ENCODE data around the gene TMEM80.
"Not testable (repeated sequence)": the region's sequence is repeated elsewhere in the genome, so short reads cannot be mapped to it uniquely, and the experiment has no call there.

DNA sequence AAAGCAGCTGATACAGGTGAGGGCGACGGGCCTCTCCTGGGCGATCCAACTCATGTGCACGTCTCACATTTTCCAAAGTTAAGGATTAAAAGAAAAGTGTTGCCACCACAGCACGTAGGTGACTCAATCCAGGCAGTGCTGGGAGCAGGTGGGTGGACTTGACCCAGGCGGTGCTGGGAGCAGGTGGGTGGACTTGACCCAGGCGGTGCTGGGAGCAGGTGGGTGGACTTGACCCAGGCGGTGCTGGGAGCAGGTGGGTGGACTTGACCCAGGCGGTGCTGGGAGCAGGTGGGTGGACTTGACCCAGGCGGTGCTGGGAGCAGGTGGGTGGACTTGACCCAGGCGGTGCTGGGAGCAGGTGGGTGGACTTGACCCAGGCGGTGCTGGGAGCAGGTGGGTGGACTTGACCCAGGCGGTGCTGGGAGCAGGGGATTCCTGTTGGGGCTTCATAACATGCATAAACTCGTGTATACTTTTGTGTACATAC is 47.9 kb upstream of the TMEM80 start:
- not testable (repeated sequence) for TF ChIP-seq CTCF, POLR2A (IDR thresholded peaks at IDR 0.05)

All from Peyer's patch (tissue), 4 donors.